CD4-positive, alpha-beta T cell (primary cell): ENCODE data around the gene FBF1. TPM values are rescaled to one million over a fixed set of nuclear protein-coding genes. Genes with fewer than 3 reads are reported as not detected.

Source experiments
- ATAC-seq: fragments of 200-7000 bp; cut with Tn5 transposase; one replicate; pipeline ENCODE4 v1.10.0; 2022; ENCODE audit warnings: mild to moderate bottlenecking; ENCODE audit not compliant: poor library complexity
- CTCF ChIA-PET: fragments of 350-600 bp; sonication (Branson Sonifier 250); formaldehyde crosslinking; loops from one replicate; lab custom pipeline; 2021; ENCODE audit warnings: antibody characterized with exemption, inconsistent platforms; lab: Charles Lee
- POLR2A ChIA-PET: fragments of 350-600 bp; sonication (Branson Sonifier 250); formaldehyde crosslinking; loops from one replicate; lab custom pipeline; 2021; ENCODE audit warnings: antibody characterized with exemption, inconsistent platforms; lab: Charles Lee
- DNase-seq, 14 experiments: peaks; one replicate each; pipeline ENCODE4 v3.0.0-alpha.2; 2013 to 2020; ENCODE audit warnings: mixed read lengths in 2 of 14
- H3K27ac ChIP-seq, 2 donors: one replicate each; pipeline versions ENCODE4 v1.5.1 to v1.7.0; 2013; ENCODE audit warnings: low read length in 2 of 2, low read depth in 1 of 2, mild to moderate bottlenecking in 1 of 2
- H3K27me3 ChIP-seq, 2 experiments: 1 replicate in 1 of 2; 2 replicates in 1 of 2; pipeline versions ENCODE4 v1.6.1 to v1.7.0; 2013; ENCODE audit warnings: low read length in 2 of 2, control low read depth in 1 of 2, mild to moderate bottlenecking in 1 of 2, moderate library complexity in 1 of 2; ENCODE audit not compliant: insufficient read depth in 2 of 2, control insufficient read depth in 1 of 2
- H3K36me3 ChIP-seq: one replicate; pipeline ENCODE4 v1.6.1; 2013; ENCODE audit warnings: low read length, control low read depth; ENCODE audit not compliant: insufficient read depth
- H3K4me1 ChIP-seq: one replicate; pipeline ENCODE4 v1.6.1; 2013; ENCODE audit warnings: low read length, control low read depth; ENCODE audit not compliant: insufficient read depth
- H3K4me3 ChIP-seq: one replicate; pipeline ENCODE4 v1.5.1; 2013; ENCODE audit warnings: mild to moderate bottlenecking, low read length, moderate library complexity
- H3K9me3 ChIP-seq, 2 experiments: 1 replicate in 1 of 2; 2 replicates in 1 of 2; pipeline versions ENCODE4 v1.6.1 to v1.7.0; 2013; ENCODE audit warnings: low read length in 2 of 2, mild to moderate bottlenecking in 2 of 2, control low read depth in 1 of 2, moderate library complexity in 1 of 2; ENCODE audit not compliant: control insufficient read depth in 1 of 2, insufficient read depth in 1 of 2
- H3K27ac Mint-ChIP-seq: one replicate; pipeline ENCODE4 v1.8.0; 2020; ENCODE audit warnings: mixed read lengths
- H3K27me3 Mint-ChIP-seq: one replicate; pipeline ENCODE4 v1.8.0; 2021; ENCODE audit warnings: mixed read lengths
- H3K36me3 Mint-ChIP-seq: one replicate; pipeline ENCODE4 v1.8.0; 2021; ENCODE audit warnings: low read depth, mixed read lengths
- H3K4me1 Mint-ChIP-seq: one replicate; pipeline ENCODE4 v1.8.0; 2021; ENCODE audit warnings: low read depth, mixed read lengths
- H3K4me3 Mint-ChIP-seq: one replicate; pipeline ENCODE4 v1.8.0; 2020; ENCODE audit warnings: mild to moderate bottlenecking, mixed read lengths
- H3K9me3 Mint-ChIP-seq: one replicate; pipeline ENCODE4 v1.8.0; 2020; ENCODE audit warnings: mixed read lengths
- intact Hi-C, 2 experiments: fragments of 100-400 bp; cut with DNase I in 1 of 2; cut with micrococcal nuclease in 1 of 2; formaldehyde crosslinking; loops; one replicate each; pipeline versions ENCODE4 v1.15.1 to v1.9.0; 2023 to 2025; cut with DNase I, micrococcal nuclease
- total RNA-seq, 174 experiments: library from RNA in 2 of 174; stranded (reverse) in 2 of 174; gene quantifications; one replicate each; pipeline ENCODE4 v1.2.3 and lab custom pipeline; 2021 to 2026
- TF ChIP-seq, protein P1 (sequence below): fragments of 200-600 bp; IDR thresholded peaks from one replicate; pipeline ENCODE4 v1.8.0; 2022; ENCODE audit warnings: antibody characterized with exemption, mild to moderate bottlenecking

The FBF1 gene
- total RNA-seq, 2 experiments from 2014 or later, result 21.2 to 23.9 TPM

DNA sequence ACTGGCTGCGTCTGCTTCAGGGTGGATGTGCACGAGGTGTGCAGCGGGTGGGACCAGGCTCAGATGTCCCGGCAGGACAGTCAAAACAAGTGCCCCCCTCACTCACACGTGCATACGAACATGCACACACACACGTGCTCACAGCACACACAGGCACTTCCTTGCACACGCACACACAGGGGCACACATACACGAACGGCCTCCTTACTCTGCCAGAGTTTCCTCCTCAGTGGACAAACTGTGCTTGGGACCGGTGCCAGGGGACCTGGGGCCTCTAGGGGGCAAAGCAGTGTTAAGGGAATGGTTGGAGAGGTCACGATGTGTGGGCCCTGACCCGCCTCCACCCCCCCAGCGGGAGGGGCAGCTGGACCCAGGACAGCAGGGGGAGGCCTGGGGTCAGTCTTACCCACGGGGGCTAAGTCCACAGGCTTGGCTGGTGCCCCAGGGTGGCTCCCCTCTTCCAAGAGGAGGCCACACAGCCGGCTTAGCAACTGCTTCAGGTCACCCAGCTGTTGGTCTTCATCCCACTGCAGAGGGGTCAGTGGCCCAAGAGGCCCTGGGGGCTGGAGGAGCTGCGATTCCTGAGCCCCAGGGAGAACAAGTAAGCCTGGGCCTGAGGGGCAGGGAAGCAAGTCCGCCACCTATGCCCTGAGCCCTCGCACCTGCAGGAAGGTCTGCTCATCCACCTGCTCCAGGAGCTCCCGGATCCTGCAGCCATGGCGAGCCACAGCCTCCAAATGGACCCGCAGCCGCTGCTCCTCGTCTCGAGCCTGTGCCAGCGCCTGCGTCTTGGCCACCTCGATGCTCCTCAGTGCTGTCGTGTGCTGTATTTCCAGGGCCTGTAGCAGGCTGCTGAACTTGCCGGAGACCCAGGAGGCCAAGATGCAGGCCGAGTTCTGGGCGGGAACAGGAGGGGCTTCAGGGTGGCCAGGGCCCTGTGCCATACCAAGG, 49.0 kb downstream of the FBF1 start:
- TF ChIP-seq, protein P1, sequence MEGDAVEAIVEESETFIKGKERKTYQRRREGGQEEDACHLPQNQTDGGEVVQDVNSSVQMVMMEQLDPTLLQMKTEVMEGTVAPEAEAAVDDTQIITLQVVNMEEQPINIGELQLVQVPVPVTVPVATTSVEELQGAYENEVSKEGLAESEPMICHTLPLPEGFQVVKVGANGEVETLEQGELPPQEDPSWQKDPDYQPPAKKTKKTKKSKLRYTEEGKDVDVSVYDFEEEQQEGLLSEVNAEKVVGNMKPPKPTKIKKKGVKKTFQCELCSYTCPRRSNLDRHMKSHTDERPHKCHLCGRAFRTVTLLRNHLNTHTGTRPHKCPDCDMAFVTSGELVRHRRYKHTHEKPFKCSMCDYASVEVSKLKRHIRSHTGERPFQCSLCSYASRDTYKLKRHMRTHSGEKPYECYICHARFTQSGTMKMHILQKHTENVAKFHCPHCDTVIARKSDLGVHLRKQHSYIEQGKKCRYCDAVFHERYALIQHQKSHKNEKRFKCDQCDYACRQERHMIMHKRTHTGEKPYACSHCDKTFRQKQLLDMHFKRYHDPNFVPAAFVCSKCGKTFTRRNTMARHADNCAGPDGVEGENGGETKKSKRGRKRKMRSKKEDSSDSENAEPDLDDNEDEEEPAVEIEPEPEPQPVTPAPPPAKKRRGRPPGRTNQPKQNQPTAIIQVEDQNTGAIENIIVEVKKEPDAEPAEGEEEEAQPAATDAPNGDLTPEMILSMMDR, result no peak
- Mint-ChIP-seq H3K27ac (no peak overlapping the region), H3K27me3 (no peaks in the 10 kb centered on the region), H3K9me3 (no peaks in the 10 kb centered on the region), H3K36me3 (peaks cover 15% of the 10 kb centered on the region), H3K4me3 (no peak overlapping the region), H3K4me1 (peaks cover 20% of the 10 kb centered on the region)
- Histone ChIP-seq H3K36me3 (peaks cover 21% of the 10 kb centered on the region), H3K27me3 (no peaks in the 10 kb centered on the region), H3K4me3 (no peak overlapping the region), H3K9me3 (no peaks in the 10 kb centered on the region), H3K27ac (no peak overlapping the region), H3K4me1 (peaks cover 26% of the 10 kb centered on the region)
- ATAC-seq (no peak), DNase-seq (no peak)
- CTCF ChIA-PET, result interaction anchor here (0.6 kb wide), 1 partner anchor 9 kb away, joined by 3 read pairs; no protein-coding TSS in a partner anchor
- intact Hi-C loops, result no loop called here
- POLR2A ChIA-PET, result interaction anchor here (0.8 kb wide), 1 partner anchor 14 kb away, joined by 3 read pairs; the partner anchor contains the start of gene TRIM47

DNA sequence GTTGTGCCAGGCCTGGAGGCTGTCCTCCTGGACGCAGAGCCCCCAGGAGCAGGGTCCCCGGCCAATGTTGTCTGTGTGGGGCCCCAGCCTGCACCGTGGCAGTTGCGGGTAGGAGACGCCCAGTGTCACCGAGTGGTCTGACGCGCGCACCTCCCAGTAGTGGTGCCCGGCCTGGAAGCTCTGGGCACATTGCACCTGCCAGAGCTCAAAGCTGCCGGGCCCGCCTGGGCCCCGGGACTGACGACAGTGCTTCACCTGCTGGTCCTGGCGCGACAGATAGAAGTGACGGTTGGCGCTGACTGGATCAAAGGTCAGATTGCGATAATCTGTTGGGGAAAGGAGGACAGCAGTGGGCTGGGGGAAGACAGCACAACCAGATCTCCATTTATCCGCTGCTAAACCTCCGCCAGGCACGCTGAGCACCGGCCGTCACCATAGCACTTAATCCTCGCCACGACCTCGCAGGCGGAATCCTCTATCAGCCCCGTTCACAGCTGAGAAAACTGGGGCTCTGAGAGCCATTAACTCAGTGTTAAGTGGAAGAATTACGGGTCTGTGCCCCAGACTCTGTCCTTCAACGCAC, 49.7 kb downstream of the FBF1 start:
- Histone ChIP-seq H3K4me1 (peaks cover 26% of the 10 kb centered on the region), H3K27me3 (no peaks in the 10 kb centered on the region), H3K27ac (no peak overlapping the region), H3K9me3 (no peaks in the 10 kb centered on the region), H3K36me3 (peaks cover 21% of the 10 kb centered on the region), H3K4me3 (no peak overlapping the region)
- Mint-ChIP-seq H3K36me3 (peaks cover 15% of the 10 kb centered on the region), H3K9me3 (no peaks in the 10 kb centered on the region), H3K4me3 (no peak overlapping the region), H3K4me1 (peaks cover 20% of the 10 kb centered on the region), H3K27me3 (no peaks in the 10 kb centered on the region), H3K27ac (no peak overlapping the region)
- ChIA-PET POLR2A (no interaction called here), CTCF (no interaction called here)
- intact Hi-C loops, result no loop called here
- ATAC-seq (no peak), DNase-seq (no peak)
- TF ChIP-seq, protein P1, result no peak

DNA sequence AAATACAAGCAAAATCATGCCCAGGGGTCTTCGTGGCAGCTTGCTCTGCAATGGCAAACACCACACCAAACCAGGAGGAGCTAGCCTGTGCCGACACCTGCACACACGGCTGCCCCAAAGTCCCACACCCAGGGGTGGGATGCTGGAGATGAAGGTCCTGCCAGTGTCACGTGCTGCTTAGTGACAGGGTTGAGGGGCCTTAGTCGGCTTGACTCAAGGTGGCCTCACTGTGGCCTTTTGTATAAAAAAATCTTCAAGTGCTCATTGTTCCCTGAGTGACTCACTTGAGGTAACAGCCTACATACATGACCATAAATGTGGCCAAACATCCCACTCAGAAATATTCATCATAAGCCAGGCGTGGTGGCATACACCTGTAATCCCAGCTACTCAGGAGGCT, 51.4 kb downstream of the FBF1 start:
- Mint-ChIP-seq H3K27ac (no peak overlapping the region), H3K36me3 (peaks cover 8% of the 10 kb centered on the region), H3K9me3 (no peaks in the 10 kb centered on the region), H3K27me3 (no peaks in the 10 kb centered on the region), H3K4me1 (peaks cover 8% of the 10 kb centered on the region), H3K4me3 (no peak overlapping the region)
- TF ChIP-seq, protein P1, result no peak
- ATAC-seq (no peak), DNase-seq (no peak)
- ChIA-PET CTCF (interaction anchor here (3.3 kb wide), 1 partner anchor 12 kb away, joined by 8 read pairs; the partner anchor contains the start of gene TRIM47), POLR2A (interaction anchor here (1.0 to 1.2 kb wide), 2 partner anchors 34 to 89 kb away, joined by 3 read pairs; partner anchors contain the start of genes ACOX1, TEN1 and WBP2)
- Histone ChIP-seq H3K4me3 (no peak overlapping the region), H3K27me3 (no peaks in the 10 kb centered on the region), H3K36me3 (peaks cover 21% of the 10 kb centered on the region), H3K27ac (no peak overlapping the region), H3K9me3 (no peaks in the 10 kb centered on the region), H3K4me1 (peaks cover 10% of the 10 kb centered on the region)
- intact Hi-C loops, result no loop called here
